CD4-positive, CD25-positive, alpha-beta regulatory T cell (primary cell): ENCODE data around the gene NDUFB7. TPM values are rescaled to one million over a fixed set of nuclear protein-coding genes. Genes with fewer than 3 reads are reported as not detected.

Experiments used
- polyA plus RNA-seq, 4 donors: library from polyadenylated mRNA; unstranded; fragments of 300-500 nt; fragmentation: Illumina TruSeq; gene quantifications; one replicate each; pipeline ENCODE4 v1.2.3, GENCODE V29; 2021
- total RNA-seq: library from RNA; stranded (reverse); gene quantifications from one replicate; pipeline ENCODE4 v1.2.3, GENCODE V29; 2022

Gene NDUFB7
- total and polyA plus RNA-seq, 5 donors from 2014 or later = 51.4 to 238 (median 213) TPM

Other genes with a start within 250 kb of the NDUFB7 start
- gene ADGRE5, start 190.6 kb downstream of the NDUFB7 start, total RNA-seq = 670 TPM
- gene ADGRE5, start 190.6 kb downstream of the NDUFB7 start, polyA plus RNA-seq = 100 to 1,000 TPM; 122 to 174 (median 144) TPM
- 232 TPM for gene DDX39A, start 152.7 kb downstream of the NDUFB7 start, total RNA-seq
- gene DDX39A, start 152.7 kb downstream of the NDUFB7 start, polyA plus RNA-seq = 100 to 1,000 TPM; 110 to 150 (median 125) TPM
- gene PKN1, start 138.8 kb downstream of the NDUFB7 start, total RNA-seq = 151 TPM
- 10 to 100 TPM; 43.2 to 61.7 (median 52.1) TPM for gene PKN1, start 138.8 kb downstream of the NDUFB7 start, polyA plus RNA-seq
- gene PTGER1, start 96.7 kb downstream of the NDUFB7 start, total RNA-seq = not detected
- not detected for gene PTGER1, start 96.7 kb downstream of the NDUFB7 start, polyA plus RNA-seq
- gene GIPC1, start 75.9 kb downstream of the NDUFB7 start, total RNA-seq = 37.5 TPM
- 10 to 100 TPM; 44.0 to 62.0 (median 55.7) TPM for gene GIPC1, start 75.9 kb downstream of the NDUFB7 start, polyA plus RNA-seq
- gene DNAJB1, start 53.7 kb downstream of the NDUFB7 start, total RNA-seq = 754 TPM
- 100 to 1,000 TPM; 302 to 349 (median 332) TPM for gene DNAJB1, start 53.7 kb downstream of the NDUFB7 start, polyA plus RNA-seq
- 159 TPM for gene TECR, start 42.5 kb downstream of the NDUFB7 start, total RNA-seq
- 100 to 1,000 TPM; 304 to 351 (median 335) TPM for gene TECR, start 42.5 kb downstream of the NDUFB7 start, polyA plus RNA-seq
- gene CLEC17A, start 11.0 kb upstream of the NDUFB7 start, total RNA-seq = 0.25 TPM
- gene CLEC17A, start 11.0 kb upstream of the NDUFB7 start, polyA plus RNA-seq = not detected
- gene ADGRE3, start 102.8 kb upstream of the NDUFB7 start, total RNA-seq = not detected
- gene ADGRE3, start 102.8 kb upstream of the NDUFB7 start, polyA plus RNA-seq = not detected
- gene ZNF333, start 118.0 kb upstream of the NDUFB7 start, total RNA-seq = 24.7 TPM
- 10 to 100 TPM in 3 of 4 donors, 1 to 10 TPM in 1; 8.1 to 11.0 (median 10.3) TPM for gene ZNF333, start 118.0 kb upstream of the NDUFB7 start, polyA plus RNA-seq
- 2.1 TPM for gene ADGRE2, start 206.5 kb upstream of the NDUFB7 start, total RNA-seq
- under 1 TPM in 1 of 4 donors, not detected in 3; 0.18 TPM for gene ADGRE2, start 206.5 kb upstream of the NDUFB7 start, polyA plus RNA-seq